Neural crest cell (in vitro differentiated cells): ENCODE measurements around the gene PHEX. TPM values are rescaled to one million over a fixed set of nuclear protein-coding genes. Genes with fewer than 3 reads are reported as not detected.

Source experiments
- DNase-seq: peaks from one replicate; pipeline ENCODE4 v3.0.0; 2021; ENCODE audit warnings: low read depth, mixed read lengths, low spot score
- H3K27ac Mint-ChIP-seq: one replicate; pipeline ENCODE4 v1.8.0; 2021; ENCODE audit warnings: mild to moderate bottlenecking, mixed read lengths; ENCODE audit not compliant: unreplicated experiment
- H3K27me3 Mint-ChIP-seq: 2 replicates; pipeline ENCODE4 v1.8.0; 2021; ENCODE audit warnings: low read depth, mild to moderate bottlenecking, mixed read lengths
- H3K36me3 Mint-ChIP-seq: 2 replicates; pipeline ENCODE4 v1.8.0; 2021; ENCODE audit warnings: low read depth, mild to moderate bottlenecking, mixed read lengths
- H3K4me1 Mint-ChIP-seq: 2 replicates; pipeline ENCODE4 v1.8.0; 2021; ENCODE audit warnings: mixed read lengths
- H3K4me3 Mint-ChIP-seq: one replicate; pipeline ENCODE4 v1.8.0; 2021; ENCODE audit warnings: mild to moderate bottlenecking, mixed read lengths
- H3K9me3 Mint-ChIP-seq: 2 replicates; pipeline ENCODE4 v1.8.0; 2021; ENCODE audit warnings: mixed read lengths
- CTCF ChIP-seq: fragments of 200-600 bp; sonication (generic); conservative IDR thresholded peaks from 2 replicates; pipeline ENCODE4 v1.5.0; 2021; ENCODE audit warnings: antibody characterized with exemption, mild to moderate bottlenecking
- total RNA-seq: library from RNA; stranded (reverse); gene quantifications from 2 replicates; pipeline ENCODE4 v1.2.1, GENCODE V29; 2021

The PHEX gene
- total RNA-seq, 1 donor from 2014 or later, result 0.47 TPM

- no peak overlapping the region for H3K4me3 Mint-ChIP-seq
- no peak for DNase-seq
- no peak overlapping the region for H3K27ac Mint-ChIP-seq
- peaks cover 4% of the 10 kb centered on the region for H3K36me3 Mint-ChIP-seq
- H3K4me1 Mint-ChIP-seq, result peaks cover 14% of the 10 kb centered on the region
- TF ChIP-seq CTCF, result no peak
- H3K9me3 Mint-ChIP-seq, result peaks cover 2% of the 10 kb centered on the region
- no peaks in the 10 kb centered on the region for H3K27me3 Mint-ChIP-seq
Observed at GRCh38 chrX:22025751-22026150, 6.4 kb upstream of the PHEX start.

GRCh38 chrX:22026731-22027130 lies 5.4 kb upstream of the PHEX start:
- Mint-ChIP-seq H3K4me1 (peaks cover 14% of the 10 kb centered on the region), H3K9me3 (peaks cover 2% of the 10 kb centered on the region), H3K36me3 (peaks cover 4% of the 10 kb centered on the region), H3K27ac (no peak overlapping the region), H3K27me3 (no peaks in the 10 kb centered on the region), H3K4me3 (no peak overlapping the region)
- DNase-seq, result no peak
- no peak for TF ChIP-seq CTCF

- H3K27ac Mint-ChIP-seq, result no peak overlapping the region
- H3K27me3 Mint-ChIP-seq, result no peaks in the 10 kb centered on the region
- H3K36me3 Mint-ChIP-seq, result no peaks in the 10 kb centered on the region
- H3K9me3 Mint-ChIP-seq, result peaks cover 2% of the 10 kb centered on the region
- no peak overlapping the region for H3K4me3 Mint-ChIP-seq
- no peak for DNase-seq
- H3K4me1 Mint-ChIP-seq, result peaks cover 30% of the 10 kb centered on the region
- no peak for TF ChIP-seq CTCF
Observed at GRCh38 chrX:22032506-22032905, 381 bp downstream of the PHEX start.

GRCh38 chrX:22033818-22034217 lies 1.7 kb downstream of the PHEX start:
- H3K9me3 Mint-ChIP-seq, result peaks cover 2% of the 10 kb centered on the region
- peaks cover 36% of the 10 kb centered on the region for H3K4me1 Mint-ChIP-seq
- no peak overlapping the region for H3K27ac Mint-ChIP-seq
- TF ChIP-seq CTCF, result no peak
- no peak overlapping the region for H3K4me3 Mint-ChIP-seq
- H3K27me3 Mint-ChIP-seq, result no peaks in the 10 kb centered on the region
- no peaks in the 10 kb centered on the region for H3K36me3 Mint-ChIP-seq
- DNase-seq, result no peak

- peak overlapping the region; percentile 69 for H3K27ac Mint-ChIP-seq
- no peaks in the 10 kb centered on the region for H3K27me3 Mint-ChIP-seq
- no peaks in the 10 kb centered on the region for H3K9me3 Mint-ChIP-seq
- H3K4me1 Mint-ChIP-seq, result peaks cover 29% of the 10 kb centered on the region
- DNase-seq, result no peak
- no peak for TF ChIP-seq CTCF
- peak overlapping the region; percentile 25 for H3K4me3 Mint-ChIP-seq
- H3K36me3 Mint-ChIP-seq, result no peaks in the 10 kb centered on the region
Observed at GRCh38 chrX:22035236-22035635, 3.1 kb downstream of the PHEX start.

- Mint-ChIP-seq H3K27ac (no peak overlapping the region), H3K4me3 (no peak overlapping the region), H3K4me1 (peaks cover 28% of the 10 kb centered on the region), H3K36me3 (no peaks in the 10 kb centered on the region), H3K9me3 (no peaks in the 10 kb centered on the region), H3K27me3 (no peaks in the 10 kb centered on the region)
- DNase-seq, result no peak
- TF ChIP-seq CTCF, result no peak
Observed at GRCh38 chrX:22037225-22037624, 5.1 kb downstream of the PHEX start.
